ENCODE data around the gene SRSF4.
"Not testable (repeated sequence)": the region's sequence is repeated elsewhere in the genome, so short reads cannot be mapped to it uniquely, and the experiment has no call there.

Gene SRSF4

GRCh38 chr1:29122682-29123052 is 59.0 kb downstream of the SRSF4 start:
- DNase-seq (ENCODE audit: low spot score in 2 of 2): no peak
- Histone ChIP-seq H3K4me3 (peak overlapping the region; percentile 52; the same call in 1 of the 2 replicates), H3K4me1 (peaks cover 2% of the 10 kb centered on the region; the same call in 1 of the 2 replicates), H3K9me3 (no peaks in the 10 kb centered on the region), H3K27me3 (ENCODE audit: low read depth) (no peaks in the 10 kb centered on the region), H3K36me3 (replicated peaks) (peaks cover 7% of the 10 kb centered on the region)
- in situ Hi-C loops (cut with MboI; ENCODE audit: low sequenced_read_pairs): no loop called here

DNA sequence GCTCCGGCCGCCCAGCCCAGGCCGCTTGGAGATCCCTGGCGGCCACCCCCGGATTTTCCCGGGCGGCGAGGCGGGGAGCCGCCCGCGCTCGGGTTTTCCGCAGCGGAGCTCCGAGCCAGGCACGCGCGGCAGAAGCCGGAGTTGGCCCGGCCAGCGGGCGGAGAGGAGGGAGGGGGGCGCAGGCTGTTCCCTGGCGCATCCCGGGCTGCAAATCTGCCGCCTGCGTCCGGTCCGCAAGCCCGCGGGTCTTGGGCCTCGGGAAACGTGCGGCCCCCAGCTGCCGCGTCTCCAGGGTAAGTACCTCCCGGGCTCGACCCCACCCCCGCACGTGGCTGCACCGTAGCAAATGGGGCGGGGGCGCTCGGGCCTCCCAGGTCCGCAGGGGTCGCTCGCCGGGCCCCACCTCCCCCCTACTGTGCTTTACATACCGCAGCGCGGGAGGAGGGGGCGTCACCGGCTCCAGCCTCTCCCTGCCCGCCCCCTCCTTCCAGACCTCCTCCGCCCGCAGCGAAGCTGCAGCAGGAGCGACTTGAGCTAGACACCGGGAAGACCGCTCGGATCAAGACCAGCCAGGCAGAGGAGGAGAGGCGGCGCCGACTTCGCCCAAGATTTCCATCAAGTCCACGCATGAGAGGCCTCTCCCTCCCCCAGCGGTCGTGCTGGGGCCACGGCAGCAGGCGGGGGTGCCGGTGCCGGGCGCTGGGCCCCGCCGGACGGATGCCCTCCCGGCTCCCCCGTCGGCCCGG is 59.6 kb downstream of the SRSF4 start:
- Histone ChIP-seq H3K4me1 (peaks cover 2% of the 10 kb centered on the region; the same call in 1 of the 2 replicates), H3K4me3 (no peak overlapping the region), H3K9me3 (no peaks in the 10 kb centered on the region), H3K27me3 (ENCODE audit: low read depth) (no peaks in the 10 kb centered on the region), H3K36me3 (replicated peaks) (peaks cover 7% of the 10 kb centered on the region)
- in situ Hi-C loops (cut with MboI; ENCODE audit: low sequenced_read_pairs): no loop called here
- DNase-seq (ENCODE audit: low spot score in 2 of 2): no peak

DNA sequence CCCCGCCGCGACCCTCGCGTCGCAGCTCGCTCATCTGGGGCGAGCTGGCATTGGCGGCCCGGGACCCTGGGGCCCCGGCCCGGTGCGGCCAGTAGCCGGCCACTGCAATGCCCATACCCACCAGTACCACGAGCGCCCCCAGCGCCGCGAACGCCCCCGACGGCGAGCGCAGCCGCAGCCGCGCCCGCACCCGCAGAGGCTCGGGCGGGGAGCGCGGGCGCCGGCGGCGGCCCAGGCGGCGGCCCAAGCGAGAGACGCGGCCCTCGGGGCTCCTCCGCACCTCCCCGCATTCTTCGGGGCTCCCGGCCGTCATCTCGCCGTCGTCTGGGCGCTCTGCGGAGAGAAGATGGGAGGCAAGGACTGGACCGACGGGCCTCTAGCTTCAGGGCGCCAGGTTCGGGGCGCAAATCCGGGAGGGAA is 60.2 kb downstream of the SRSF4 start:
- in situ Hi-C loops (cut with MboI; ENCODE audit: low sequenced_read_pairs): no loop called here
- no peak for DNase-seq (ENCODE audit: low spot score in 2 of 2)
- H3K36me3 ChIP-seq (replicated peaks): peaks cover 7% of the 10 kb centered on the region
- H3K4me3 ChIP-seq: no peak overlapping the region
- peaks cover 2% of the 10 kb centered on the region; the same call in 1 of the 2 replicates for H3K4me1 ChIP-seq
- H3K9me3 ChIP-seq: no peaks in the 10 kb centered on the region
- H3K27me3 ChIP-seq (ENCODE audit: low read depth): no peaks in the 10 kb centered on the region

DNA sequence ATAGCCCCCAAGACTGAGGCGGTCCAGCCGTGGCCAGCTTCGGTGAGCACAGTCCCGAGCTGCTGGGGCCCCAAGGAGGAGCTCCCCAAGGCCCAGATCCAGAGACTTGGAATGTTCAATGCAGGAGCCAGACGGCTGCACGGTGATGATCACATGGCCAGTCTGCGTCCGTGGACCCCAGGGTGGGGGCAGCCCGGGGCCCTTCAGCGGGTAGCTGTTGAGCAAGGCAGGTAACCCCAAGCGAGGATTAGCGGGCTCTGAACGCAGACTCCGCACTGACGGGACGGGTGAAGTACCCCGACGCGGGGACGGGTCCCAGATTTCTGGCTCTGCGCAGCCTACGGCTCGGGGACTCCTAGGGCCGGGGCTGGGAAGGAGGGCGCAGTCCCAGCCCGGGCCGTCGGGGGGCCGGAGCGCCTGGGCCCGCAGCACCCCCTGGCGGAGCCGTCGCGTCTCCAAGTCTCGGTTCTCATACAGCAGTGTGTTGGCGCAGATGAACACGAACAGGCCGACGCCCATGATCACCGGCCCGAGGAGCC is 60.7 kb downstream of the SRSF4 start:
- H3K9me3 ChIP-seq: no peaks in the 10 kb centered on the region
- peaks cover 2% of the 10 kb centered on the region; the same call in 1 of the 2 replicates for H3K4me1 ChIP-seq
- H3K27me3 ChIP-seq (ENCODE audit: low read depth): no peaks in the 10 kb centered on the region
- in situ Hi-C loops (cut with MboI; ENCODE audit: low sequenced_read_pairs): no loop called here
- peak in 1 of 2 experiments; percentile 71 for DNase-seq (ENCODE audit: low spot score in 2 of 2)
- H3K4me3 ChIP-seq: no peak overlapping the region
- H3K36me3 ChIP-seq (replicated peaks): peaks cover 7% of the 10 kb centered on the region

- no peaks in the 10 kb centered on the region for H3K27me3 ChIP-seq (ENCODE audit: low read depth)
- H3K4me3 ChIP-seq: no peak overlapping the region
- peaks cover 10% of the 10 kb centered on the region for H3K36me3 ChIP-seq (replicated peaks)
- no peaks in the 10 kb centered on the region for H3K9me3 ChIP-seq
- in situ Hi-C loops (cut with MboI; ENCODE audit: low sequenced_read_pairs): no loop called here
- peaks cover 2% of the 10 kb centered on the region; the same call in 1 of the 2 replicates for H3K4me1 ChIP-seq
- DNase-seq (ENCODE audit: low spot score in 2 of 2): no peak
These were observed 61.3 kb downstream of the SRSF4 start for GRCh38 chr1:29120367-29120766.

- Histone ChIP-seq H3K9me3 (no peaks in the 10 kb centered on the region), H3K27me3 (ENCODE audit: low read depth) (no peaks in the 10 kb centered on the region), H3K4me3 (no peak overlapping the region), H3K4me1 (no peaks in the 10 kb centered on the region), H3K36me3 (replicated peaks) (peaks cover 11% of the 10 kb centered on the region)
- DNase-seq (ENCODE audit: low spot score in 2 of 2): no peak
- in situ Hi-C loops (cut with MboI; ENCODE audit: low sequenced_read_pairs): no loop called here
These were observed 62.4 kb downstream of the SRSF4 start for GRCh38 chr1:29119121-29119929.

DNA sequence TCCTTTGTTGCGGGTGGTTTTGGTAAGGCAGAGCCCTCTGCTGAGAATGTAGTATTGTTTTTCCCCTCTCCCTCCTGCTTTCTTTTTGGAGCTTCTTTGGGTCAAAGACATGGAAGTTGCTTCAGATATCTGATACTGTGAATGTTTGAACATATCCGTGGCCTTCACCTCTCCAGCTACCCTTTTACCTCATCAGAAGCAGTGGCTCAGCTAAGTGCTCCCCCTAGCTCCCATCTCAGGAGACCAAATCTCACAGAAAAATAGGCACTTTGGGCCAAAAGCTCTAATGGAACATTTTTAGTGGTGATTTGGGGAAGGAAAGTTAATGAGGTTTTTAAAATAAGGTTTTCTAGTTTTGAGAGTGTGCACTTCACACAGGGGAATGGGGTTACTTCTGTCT is 64.3 kb downstream of the SRSF4 start:
- no peak overlapping the region for H3K4me3 ChIP-seq
- H3K36me3 ChIP-seq (replicated peaks): peaks cover 11% of the 10 kb centered on the region
- in situ Hi-C loops (cut with MboI; ENCODE audit: low sequenced_read_pairs): no loop called here
- H3K27me3 ChIP-seq (ENCODE audit: low read depth): no peaks in the 10 kb centered on the region
- no peak for DNase-seq (ENCODE audit: low spot score in 2 of 2)
- H3K9me3 ChIP-seq: no peaks in the 10 kb centered on the region
- no peaks in the 10 kb centered on the region for H3K4me1 ChIP-seq

DNA sequence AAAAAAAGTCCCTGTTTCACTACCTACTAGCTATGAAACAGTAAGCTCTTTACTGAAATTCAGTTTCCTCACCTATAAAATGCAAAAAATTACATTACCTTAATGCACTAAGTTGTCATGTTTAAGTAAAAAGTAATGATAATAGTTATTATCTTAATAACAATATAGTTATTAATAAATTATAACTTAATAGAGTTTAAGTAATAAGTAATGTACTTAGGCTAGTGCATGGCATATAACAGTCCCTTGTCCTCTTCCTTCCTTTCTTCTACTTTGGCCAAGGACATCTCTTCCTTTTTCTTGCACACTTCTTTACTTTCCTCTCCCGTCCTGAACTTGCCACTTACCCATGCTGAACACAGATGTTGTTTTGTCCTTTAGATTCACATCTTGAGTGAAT is 67.0 kb downstream of the SRSF4 start:
- Histone ChIP-seq H3K4me3 (no peak overlapping the region), H3K36me3 (replicated peaks) (peaks cover 11% of the 10 kb centered on the region), H3K9me3 (no peaks in the 10 kb centered on the region), H3K27me3 (ENCODE audit: low read depth) (no peaks in the 10 kb centered on the region), H3K4me1 (no peaks in the 10 kb centered on the region)
- in situ Hi-C loops (cut with MboI; ENCODE audit: low sequenced_read_pairs): no loop called here
- no peak for DNase-seq (ENCODE audit: low spot score in 2 of 2)

GRCh38 chr1:29113413-29114117 is 68.1 kb downstream of the SRSF4 start:
- Histone ChIP-seq H3K9me3 (no peaks in the 10 kb centered on the region), H3K36me3 (replicated peaks) (peaks cover 16% of the 10 kb centered on the region), H3K4me3 (no peak overlapping the region), H3K4me1 (no peaks in the 10 kb centered on the region), H3K27me3 (ENCODE audit: low read depth) (no peaks in the 10 kb centered on the region)
- in situ Hi-C loops (cut with MboI; ENCODE audit: low sequenced_read_pairs): no loop called here
- DNase-seq (ENCODE audit: low spot score in 2 of 2): no peak

GRCh38 chr1:29112705-29113412 is 68.8 kb downstream of the SRSF4 start:
- Histone ChIP-seq H3K36me3 (replicated peaks) (peaks cover 10% of the 10 kb centered on the region), H3K27me3 (ENCODE audit: low read depth) (no peaks in the 10 kb centered on the region), H3K4me1 (no peaks in the 10 kb centered on the region), H3K9me3 (no peaks in the 10 kb centered on the region), H3K4me3 (no peak overlapping the region)
- DNase-seq (ENCODE audit: low spot score in 2 of 2): no peak
- in situ Hi-C loops (cut with MboI; ENCODE audit: low sequenced_read_pairs): no loop called here

DNA sequence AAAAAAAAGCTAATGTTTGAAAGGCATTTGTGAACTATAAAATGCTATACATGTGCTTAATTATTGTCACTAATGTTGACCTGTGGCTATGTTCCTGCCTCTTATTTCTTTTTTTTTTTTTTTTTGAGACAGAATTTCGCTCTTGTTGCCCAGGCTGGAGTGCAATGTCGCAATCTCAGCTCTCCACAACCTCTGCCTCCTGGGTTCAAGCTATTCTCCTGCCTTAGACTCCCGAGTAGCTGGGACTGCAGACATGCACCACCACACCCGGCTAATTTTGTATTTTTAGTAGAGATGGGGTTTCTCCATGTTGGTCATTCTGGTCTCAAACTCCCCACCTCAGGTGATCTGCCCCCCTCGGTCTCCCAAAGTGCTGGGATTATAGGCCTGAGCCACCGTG is 73.7 kb downstream of the SRSF4 start:
- H3K4me1 ChIP-seq; H3K27me3 ChIP-seq (ENCODE audit: low read depth); H3K4me3 ChIP-seq; DNase-seq (ENCODE audit: low spot score in 2 of 2); H3K36me3 ChIP-seq (replicated peaks); H3K9me3 ChIP-seq; in situ Hi-C loops (cut with MboI; ENCODE audit: low sequenced_read_pairs): not testable (repeated sequence)

GRCh38 chr1:29105822-29106221 is 75.9 kb downstream of the SRSF4 start:
- Histone ChIP-seq H3K36me3 (replicated peaks) (peaks cover 5% of the 10 kb centered on the region), H3K9me3 (no peaks in the 10 kb centered on the region), H3K27me3 (ENCODE audit: low read depth) (no peaks in the 10 kb centered on the region), H3K4me1 (no peaks in the 10 kb centered on the region), H3K4me3 (no peak overlapping the region)
- no peak for DNase-seq (ENCODE audit: low spot score in 2 of 2)
- in situ Hi-C loops (cut with MboI; ENCODE audit: low sequenced_read_pairs): no loop called here

GRCh38 chr1:29100487-29100886 is 81.2 kb downstream of the SRSF4 start:
- H3K36me3 ChIP-seq (replicated peaks): peaks cover 8% of the 10 kb centered on the region
- H3K4me1 ChIP-seq: peaks cover 4% of the 10 kb centered on the region; the same call in 1 of the 2 replicates
- DNase-seq (ENCODE audit: low spot score in 2 of 2): no peak
- no peak overlapping the region for H3K4me3 ChIP-seq
- in situ Hi-C loops (cut with MboI; ENCODE audit: low sequenced_read_pairs): no loop called here
- H3K9me3 ChIP-seq: no peaks in the 10 kb centered on the region
- H3K27me3 ChIP-seq (ENCODE audit: low read depth): no peaks in the 10 kb centered on the region

Measured in HAP-1 (cell line).